NCI-H146 treated with DMSO at 0.1 percent for 48 hours (cell line): ENCODE results near the gene SPATA25.
A peak's percentile ranks its signal among the peaks of the same experiment; 100 is the strongest.
"Not testable (repeated sequence)": the region's sequence is repeated elsewhere in the genome, so short reads cannot be mapped to it uniquely, and the experiment has no call there.

Source experiments
- DNase-seq: peaks from one replicate; lab custom pipeline; 2025; ENCODE audit not compliant: unreplicated experiment; lab: John Stamatoyannopoulos, UW

The SPATA25 gene

GRCh38 chr20:45894797-45895196, 7.4 kb upstream of the SPATA25 start:
- no peak for DNase-seq

GRCh38 chr20:45893831-45894230, 6.4 kb upstream of the SPATA25 start:
- DNase-seq, result no peak

- no peak for DNase-seq
Observed at GRCh38 chr20:45892828-45893500, 5.5 kb upstream of the SPATA25 start.

GRCh38 chr20:45892049-45892825, 4.8 kb upstream of the SPATA25 start:
- DNase-seq, result no peak

- DNase-seq, result peak; percentile 87
Observed at GRCh38 chr20:45890985-45891983, 3.9 kb upstream of the SPATA25 start, which contains the start of the genes CTSA and NEURL2. Gene CTSA (plus strand): TSS chr20:45891335. CDS start chr20:45891569, 234 bp downstream. Gene NEURL2 (minus strand): TSS chr20:45891208. CDS start chr20:45890991, 217 bp downstream.

GRCh38 chr20:45890077-45890984, 2.9 kb upstream of the SPATA25 start:
- DNase-seq, result peak; percentile 75

GRCh38 chr20:45888681-45889080, 1.3 kb upstream of the SPATA25 start:
- DNase-seq, result no peak

- no peak for DNase-seq
Observed at GRCh38 chr20:45886590-45887345, 654 bp downstream of the SPATA25 start.

- no peak for DNase-seq
Observed at GRCh38 chr20:45883100-45883469, 4.3 kb downstream of the SPATA25 start.

GRCh38 chr20:45882469-45883099, 4.8 kb downstream of the SPATA25 start:
- no peak for DNase-seq

- DNase-seq, result peak; percentile 97
Observed at GRCh38 chr20:45880988-45881788, 6.2 kb downstream of the SPATA25 start, which contains the start of gene ZSWIM1. Gene ZSWIM1 (plus strand): TSS chr20:45881227. CDS start chr20:45882593, 1,366 bp downstream.

- no peak for DNase-seq
Observed at GRCh38 chr20:45878076-45878761, 9.2 kb downstream of the SPATA25 start.

- DNase-seq, result no peak
Observed at GRCh38 chr20:45874576-45874975, 12.8 kb downstream of the SPATA25 start.

GRCh38 chr20:45874104-45874481, 13.3 kb downstream of the SPATA25 start:
- not testable (repeated sequence) for DNase-seq

GRCh38 chr20:45873409-45874103, 13.9 kb downstream of the SPATA25 start:
- DNase-seq, result no peak

GRCh38 chr20:45872626-45873025, 14.8 kb downstream of the SPATA25 start:
- DNase-seq, result no peak

GRCh38 chr20:45867819-45868176, 19.6 kb downstream of the SPATA25 start:
- no peak for DNase-seq
